ENCODE results near the gene ZNF311.

Gene ZNF311

GRCh38 chr6:29009358-29009757, 4.2 kb upstream of the ZNF311 start:
- no peak for TF ChIP-seq CTCF (IDR thresholded peaks at IDR 0.05; ENCODE audit: control insufficient read depth, extremely low read depth, insufficient read depth)
- DNase-seq (ENCODE audit: low read depth), result no peak
- H3K4me3 ChIP-seq (ENCODE audit: low read depth, low read length), result no peak overlapping the region

GRCh38 chr6:29008089-29008488, 3.0 kb upstream of the ZNF311 start:
- DNase-seq (ENCODE audit: low read depth), result no peak
- no peak overlapping the region for H3K4me3 ChIP-seq (ENCODE audit: low read depth, low read length)
- TF ChIP-seq CTCF (IDR thresholded peaks at IDR 0.05; ENCODE audit: control insufficient read depth, extremely low read depth, insufficient read depth), result no peak

- no peak for TF ChIP-seq CTCF (IDR thresholded peaks at IDR 0.05; ENCODE audit: control insufficient read depth, extremely low read depth, insufficient read depth)
These were observed 8.1 kb downstream of the ZNF311 start for GRCh38 chr6:28996844-28997510.

GRCh38 chr6:28995093-28995650, 9.9 kb downstream of the ZNF311 start:
- no peak for DNase-seq (ENCODE audit: low read depth)
- no peak for TF ChIP-seq CTCF (IDR thresholded peaks at IDR 0.05; ENCODE audit: control insufficient read depth, extremely low read depth, insufficient read depth)
- H3K4me3 ChIP-seq (ENCODE audit: low read depth, low read length), result no peak overlapping the region

More at GRCh38 chr6:28996844-28997510, 8.1 kb downstream of the ZNF311 start:
- DNase-seq (ENCODE audit: low read depth), result no peak
- no peak overlapping the region for H3K4me3 ChIP-seq (ENCODE audit: low read depth, low read length)

- H3K4me3 ChIP-seq (ENCODE audit: low read depth, low read length), result no peak overlapping the region
- DNase-seq (ENCODE audit: low read depth), result no peak
- no peak for TF ChIP-seq CTCF (IDR thresholded peaks at IDR 0.05; ENCODE audit: control insufficient read depth, extremely low read depth, insufficient read depth)
These were observed 16.4 kb downstream of the ZNF311 start for GRCh38 chr6:28988536-28989311.

- no peak for TF ChIP-seq CTCF (IDR thresholded peaks at IDR 0.05; ENCODE audit: control insufficient read depth, extremely low read depth, insufficient read depth)
- DNase-seq (ENCODE audit: low read depth), result peak; percentile 98
- H3K4me3 ChIP-seq (ENCODE audit: low read depth, low read length), result peak overlapping the region; percentile 33
These were observed 19.5 kb downstream of the ZNF311 start for GRCh38 chr6:28985462-28986164.
